Loucy (cell line): Measurements from ENCODE around the gene ANP32A.

Source experiments
- H2AFZ ChIP-seq: fragments of 200-600 bp; sonication (generic); 2 replicates; pipeline ENCODE4 v1.6.0; 2016; ENCODE audit warnings: antibody characterized with exemption, mild to moderate bottlenecking, low read length, moderate library complexity
- H3F3A ChIP-seq: fragments of 200-600 bp; 2 replicates; pipeline ENCODE4 v1.6.0; 2016; ENCODE audit warnings: antibody characterized with exemption, low read depth, mild to moderate bottlenecking
- H3K27me3 ChIP-seq: fragments of 200-600 bp; sonication (generic); 2 replicates; pipeline ENCODE4 v1.6.1; 2014; ENCODE audit warnings: low read length, mild to moderate bottlenecking; ENCODE audit not compliant: insufficient read depth, poor library complexity, severe bottlenecking
- H3K36me3 ChIP-seq: fragments of 200-600 bp; sonication (generic); 2 replicates; pipeline ENCODE4 v1.6.1; 2016; ENCODE audit warnings: low read length; ENCODE audit not compliant: insufficient read depth
- H3K4me1 ChIP-seq: fragments of 200-600 bp; sonication (generic); 2 replicates; pipeline ENCODE4 v1.5.1; 2014; ENCODE audit warnings: low read length, mild to moderate bottlenecking; ENCODE audit not compliant: insufficient read depth, poor library complexity, severe bottlenecking
- H3K4me2 ChIP-seq: fragments of 200-600 bp; sonication (generic); 2 replicates; pipeline ENCODE4 v1.6.0; 2014; ENCODE audit warnings: antibody characterized with exemption, low read length, low read depth, mild to moderate bottlenecking; ENCODE audit not compliant: poor library complexity, severe bottlenecking
- H3K4me3 ChIP-seq: fragments of 200-600 bp; sonication (generic); 2 replicates; pipeline ENCODE4 v1.5.1; 2014; ENCODE audit warnings: low read length, mild to moderate bottlenecking, mixed read lengths; ENCODE audit not compliant: poor library complexity, severe bottlenecking
- H3K79me2 ChIP-seq: fragments of 200-600 bp; sonication (generic); 2 replicates; pipeline ENCODE4 v1.6.1; 2014; ENCODE audit warnings: low read length; ENCODE audit not compliant: insufficient read depth
- H3K9ac ChIP-seq: fragments of 200-600 bp; sonication (generic); 2 replicates; pipeline ENCODE4 v1.6.0; 2014; ENCODE audit warnings: mild to moderate bottlenecking, low read depth, low read length, moderate library complexity; ENCODE audit not compliant: poor library complexity, severe bottlenecking
- H3K9me2 ChIP-seq: fragments of 200-600 bp; sonication (generic); replicated peaks from 2 replicates; pipeline ENCODE4 v1.6.1; 2016; ENCODE audit warnings: low read depth, low read length, mixed read lengths
- H3K9me3 ChIP-seq: fragments of 200-600 bp; sonication (generic); 2 replicates; pipeline ENCODE4 v1.6.1; 2014; ENCODE audit warnings: mild to moderate bottlenecking, antibody characterized with exemption, low read length, low read depth; ENCODE audit not compliant: insufficient read depth
- H4K20me1 ChIP-seq: fragments of 200-600 bp; sonication (generic); 2 replicates; pipeline ENCODE4 v1.6.0; 2014; ENCODE audit warnings: antibody characterized with exemption, low read length, mild to moderate bottlenecking; ENCODE audit not compliant: insufficient read depth, poor library complexity, severe bottlenecking
- CTCF ChIP-seq: fragments of 200-600 bp; sonication (generic); conservative IDR thresholded peaks from 2 replicates; pipeline ENCODE4 v1.5.1; 2014; ENCODE audit warnings: mild to moderate bottlenecking, antibody characterized with exemption, low read length
- EZH2phosphoT487 ChIP-seq: fragments of 200-600 bp; IDR thresholded peaks from 2 replicates; pipeline ENCODE4 v1.6.1; 2018; ENCODE audit warnings: antibody characterized with exemption, mild to moderate bottlenecking, moderate library complexity, borderline replicate concordance

Gene ANP32A

GRCh38 chr15:68819495-68820294 lies 1.0 kb downstream of the ANP32A start:
- Histone ChIP-seq H3K79me2 (peaks cover 88% of the 10 kb centered on the region), H3K9ac (peak overlapping the region; percentile 99), H2AFZ (peak overlapping the region; percentile 26), H3K9me2 (no peaks in the 10 kb centered on the region), H3K4me2 (peak overlapping the region; percentile 89), H3K27me3 (peaks cover 15% of the 10 kb centered on the region), H3K4me3 (peak overlapping the region; percentile 99), H3K4me1 (peaks cover 36% of the 10 kb centered on the region), H3F3A (no peaks in the 10 kb centered on the region), H3K36me3 (0 out of 2 replicates have a peak, but pooled peaks cover 3% of the 10 kb centered on the region), H4K20me1 (peaks cover 40% of the 10 kb centered on the region), H3K9me3 (no peaks in the 10 kb centered on the region)
- TF ChIP-seq EZH2phosphoT487 (no peak), CTCF (no peak)

DNA sequence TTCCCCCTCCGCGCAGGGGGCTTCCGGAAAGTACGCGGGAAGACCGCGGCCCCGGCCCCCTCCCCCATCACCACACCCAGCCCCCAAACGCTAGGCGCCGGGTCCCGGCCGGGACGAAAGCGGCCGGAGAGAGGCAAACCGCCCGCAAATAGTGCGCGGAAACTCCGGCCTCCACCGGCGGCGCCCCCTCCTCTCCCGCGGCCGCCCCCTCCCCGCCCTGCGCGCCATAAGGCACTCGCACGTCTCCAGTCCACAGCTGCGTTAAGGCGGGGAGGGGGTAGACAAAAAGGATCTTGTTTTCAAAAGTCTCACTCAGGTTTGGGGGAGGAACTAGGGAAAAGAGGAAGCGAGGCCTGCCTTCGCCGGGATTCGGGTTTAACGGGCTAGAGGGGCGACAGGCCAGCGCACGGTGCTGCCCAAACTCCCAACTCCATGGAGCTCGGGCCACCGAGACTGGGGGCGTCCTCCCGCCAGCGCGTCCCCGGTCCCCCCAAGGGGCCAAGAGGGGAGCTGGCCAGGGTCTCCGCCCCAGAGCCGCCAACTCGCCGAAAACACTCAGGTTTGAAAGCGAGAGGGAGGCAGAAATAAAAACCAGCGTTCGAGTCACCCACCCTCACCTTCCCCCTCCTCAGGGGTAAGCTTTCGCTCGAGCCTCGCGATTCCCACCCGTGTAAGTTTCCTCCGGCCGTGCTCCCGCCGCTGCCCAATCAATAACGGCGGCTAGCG lies 1.8 kb downstream of the ANP32A start:
- H3K9ac ChIP-seq = peak overlapping the region; percentile 99
- peak overlapping the region; percentile 99 for H3K4me3 ChIP-seq
- no peaks in the 10 kb centered on the region for H3F3A ChIP-seq
- H2AFZ ChIP-seq = peak overlapping the region; percentile 42; the same call in 1 of the 2 replicates
- no peaks in the 10 kb centered on the region for H3K9me3 ChIP-seq
- H3K9me2 ChIP-seq = no peaks in the 10 kb centered on the region
- peak overlapping the region; percentile 89 for H3K4me2 ChIP-seq
- H4K20me1 ChIP-seq = peaks cover 48% of the 10 kb centered on the region
- H3K36me3 ChIP-seq = 0 out of 2 replicates have a peak, but pooled peaks cover 3% of the 10 kb centered on the region
- peaks cover 96% of the 10 kb centered on the region for H3K79me2 ChIP-seq
- TF ChIP-seq EZH2phosphoT487 = no peak
- no peak for TF ChIP-seq CTCF
- peaks cover 15% of the 10 kb centered on the region for H3K27me3 ChIP-seq
- H3K4me1 ChIP-seq = peaks cover 39% of the 10 kb centered on the region

DNA sequence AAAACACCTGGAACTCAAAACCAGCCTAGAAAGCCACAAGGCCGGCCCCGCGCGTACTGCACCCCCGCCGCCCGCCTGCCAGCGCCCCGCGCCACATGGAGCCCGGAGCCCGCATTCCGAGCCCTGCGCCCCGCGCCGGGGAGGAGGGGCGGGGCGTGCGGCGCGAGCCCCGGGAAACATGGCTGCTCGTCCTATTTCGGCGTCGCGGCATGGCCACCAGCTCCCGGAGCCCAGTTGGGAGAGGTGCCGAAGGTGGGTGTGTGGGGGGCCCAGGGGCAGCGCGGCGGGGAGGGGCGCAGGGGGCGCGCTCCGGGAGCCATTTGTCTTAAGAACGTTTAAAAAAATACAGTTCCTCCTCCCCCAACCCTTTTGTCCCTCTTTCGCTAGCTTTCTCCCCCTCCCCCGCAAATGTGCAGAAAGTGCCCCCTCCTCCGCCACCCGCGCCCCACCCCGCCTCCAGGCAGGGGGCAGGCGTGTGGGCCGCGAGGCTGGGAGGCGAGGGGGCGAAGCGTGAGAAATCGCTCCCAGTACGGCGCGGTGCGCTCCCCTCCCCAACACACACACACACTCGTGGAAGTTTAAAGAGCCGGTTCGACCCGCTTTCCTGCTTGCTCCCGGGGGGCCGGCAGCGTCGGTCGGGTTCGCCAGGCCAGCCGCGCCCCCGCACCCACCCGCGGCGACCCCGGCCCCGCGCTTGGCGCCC lies 2.5 kb downstream of the ANP32A start:
- Histone ChIP-seq H3K4me2 (peak overlapping the region; percentile 89), H4K20me1 (peaks cover 55% of the 10 kb centered on the region), H3K36me3 (0 out of 2 replicates have a peak, but pooled peaks cover 3% of the 10 kb centered on the region), H3K79me2 (peaks cover 97% of the 10 kb centered on the region), H3K27me3 (peaks cover 15% of the 10 kb centered on the region), H3F3A (no peaks in the 10 kb centered on the region), H3K9ac (peak overlapping the region; percentile 99), H3K4me1 (peaks cover 44% of the 10 kb centered on the region), H3K9me3 (no peaks in the 10 kb centered on the region), H2AFZ (no peak overlapping the region; the same call in 1 of the 2 replicates), H3K9me2 (no peaks in the 10 kb centered on the region), H3K4me3 (peak overlapping the region; percentile 99)
- TF ChIP-seq CTCF = no peak
- no peak for TF ChIP-seq EZH2phosphoT487
